ENCODE measurements around the gene SCNM1.
"Not testable (repeated sequence)": the region's sequence is repeated elsewhere in the genome, so short reads cannot be mapped to it uniquely, and the experiment has no call there.

Gene SCNM1

DNA sequence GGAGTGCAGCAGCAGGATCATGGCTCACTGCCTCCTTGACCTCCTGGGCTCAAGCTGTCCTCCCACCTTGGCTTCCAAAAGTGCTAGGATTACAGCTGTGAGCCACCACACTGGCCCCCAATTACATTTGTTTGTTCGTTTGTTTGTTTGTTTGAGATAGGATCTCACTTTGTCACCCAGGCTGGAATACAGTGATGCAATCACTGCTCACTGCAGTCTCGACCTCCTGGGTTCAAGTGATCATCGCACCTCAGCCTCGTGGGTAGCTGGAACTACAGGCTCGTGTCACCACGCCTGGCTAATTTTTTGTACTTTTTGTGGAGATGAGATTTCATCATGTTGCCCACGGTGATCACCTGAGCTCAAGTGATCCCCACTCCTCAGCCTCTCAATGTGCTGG, 26.1 kb downstream of the SCNM1 start:
- DNase-seq (ENCODE audit: insufficient read length, low spot score) (no peak), FAIRE-seq (no peak)

DNA sequence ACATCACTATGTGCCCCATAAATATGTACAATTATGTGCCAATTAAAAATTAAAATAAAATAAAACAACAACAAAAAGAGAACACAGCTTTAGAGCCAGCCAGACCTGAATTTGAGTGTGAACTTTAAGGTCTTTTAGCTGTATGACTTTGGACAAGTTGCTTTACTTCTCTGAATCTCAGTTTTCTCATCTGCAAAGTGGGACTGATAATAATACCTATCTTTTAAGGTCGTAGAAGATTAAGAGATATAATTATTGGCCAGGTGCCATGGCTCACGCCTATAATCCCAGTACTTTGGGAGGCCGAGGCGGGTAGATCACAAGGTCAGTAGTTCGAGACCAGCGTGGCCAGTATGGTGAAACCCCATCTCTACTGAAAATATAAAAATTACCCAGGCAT, 27.4 kb downstream of the SCNM1 start:
- no peak for DNase-seq (ENCODE audit: insufficient read length, low spot score)
- no peak for FAIRE-seq

DNA sequence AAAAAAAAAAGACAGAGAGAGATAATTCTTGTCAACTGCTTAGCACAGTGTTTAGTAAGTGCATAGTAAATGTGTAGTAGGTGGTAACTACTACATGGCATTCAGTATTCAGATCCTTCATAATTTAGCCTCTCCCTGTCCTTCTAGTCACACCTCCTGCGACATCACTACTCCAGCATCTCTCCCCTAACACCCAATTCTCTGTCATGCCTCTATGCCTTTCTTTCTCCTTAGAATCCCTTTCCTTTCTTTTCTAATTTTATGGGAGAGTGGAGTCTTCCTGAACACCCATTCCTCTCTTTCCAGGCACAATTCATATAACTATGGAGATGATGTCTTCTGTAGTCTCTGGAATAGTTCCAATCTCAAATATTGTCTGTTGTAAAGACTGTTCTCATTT, 27.9 kb downstream of the SCNM1 start:
- DNase-seq (ENCODE audit: insufficient read length, low spot score) (no peak), FAIRE-seq (no peak)

DNA sequence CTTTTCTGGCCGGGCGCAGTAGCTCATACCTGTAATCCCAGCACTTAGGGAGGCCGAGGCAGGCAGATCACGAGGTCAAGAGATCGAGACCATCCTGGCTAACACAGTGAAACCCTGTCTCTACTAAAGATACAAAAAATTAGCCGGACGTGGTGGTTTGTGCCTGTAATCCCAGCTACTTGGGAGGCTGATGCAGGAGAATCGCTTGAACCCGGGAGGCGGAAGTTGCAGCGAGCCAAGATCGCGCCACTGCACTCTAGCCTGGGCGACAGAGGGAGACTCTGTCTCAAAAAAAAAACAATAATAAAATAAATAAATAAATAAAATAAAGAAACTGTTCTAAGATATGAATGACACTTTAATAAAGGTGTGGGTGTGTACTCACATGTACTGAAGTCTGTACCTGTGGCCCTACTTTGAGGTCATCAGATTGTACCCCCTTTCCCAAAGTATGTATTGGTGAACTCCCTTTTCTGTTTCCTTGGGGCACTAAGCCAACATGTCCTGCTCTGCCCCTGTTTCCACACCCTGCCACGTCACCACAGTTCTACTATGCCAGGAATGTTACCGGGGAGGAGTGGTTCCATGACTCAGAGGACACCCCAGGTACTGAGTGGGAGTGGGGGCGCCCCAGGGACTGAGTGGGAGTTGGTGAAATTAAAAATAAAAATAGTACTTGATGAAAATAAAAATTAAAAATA, 29.1 kb downstream of the SCNM1 start:
- not testable (repeated sequence) for FAIRE-seq

DNA sequence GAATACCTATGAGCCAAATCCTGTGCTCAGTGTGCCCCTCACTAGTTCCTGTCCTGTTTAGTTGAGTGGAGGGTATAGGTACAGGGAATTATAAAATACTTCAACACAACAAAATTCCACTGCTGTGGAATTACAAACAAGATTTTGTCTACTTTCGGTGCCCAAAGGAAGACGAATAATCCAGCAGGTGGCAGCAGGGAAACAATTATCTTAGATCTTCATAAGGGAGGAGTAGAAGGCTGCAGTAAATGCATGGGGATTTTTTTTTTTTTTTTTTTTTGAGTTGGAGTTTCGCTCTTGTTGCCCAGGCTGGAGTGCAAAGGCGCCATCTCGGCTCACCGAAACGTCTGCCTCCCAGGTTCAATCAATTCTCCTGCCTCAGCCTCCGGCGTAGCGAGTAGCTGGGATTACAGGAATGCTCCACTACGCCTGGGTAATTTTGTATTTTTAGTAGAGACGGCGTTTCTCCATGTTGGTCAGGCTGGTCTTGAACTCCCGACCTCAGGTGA, 30.4 kb downstream of the SCNM1 start:
- DNase-seq (ENCODE audit: insufficient read length, low spot score) (peak; percentile 67), FAIRE-seq (no peak)

More for the DNA sequence above, 29.1 kb downstream of the SCNM1 start:
- DNase-seq (ENCODE audit: insufficient read length, low spot score): peak; percentile 87

DNA sequence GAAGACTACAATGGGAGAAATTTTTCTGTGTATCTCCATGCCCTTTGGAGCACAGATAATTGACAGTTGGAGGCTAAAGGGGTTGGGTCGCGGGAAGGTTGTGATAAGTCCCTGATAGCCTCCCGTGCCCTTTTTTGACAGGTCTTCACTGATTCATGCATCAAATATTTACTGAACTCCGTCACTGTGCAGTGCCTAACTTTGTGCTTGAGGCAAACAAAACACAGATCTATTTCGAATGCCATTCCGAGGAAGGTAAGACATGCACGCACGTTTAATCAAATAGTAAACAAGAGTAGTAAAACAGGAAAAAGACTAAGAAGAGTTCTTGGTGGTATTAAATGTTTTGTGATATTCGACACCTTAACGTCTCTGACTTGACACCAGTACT, 31.9 kb downstream of the SCNM1 start:
- no peak for FAIRE-seq
- DNase-seq (ENCODE audit: insufficient read length, low spot score): no peak

DNA sequence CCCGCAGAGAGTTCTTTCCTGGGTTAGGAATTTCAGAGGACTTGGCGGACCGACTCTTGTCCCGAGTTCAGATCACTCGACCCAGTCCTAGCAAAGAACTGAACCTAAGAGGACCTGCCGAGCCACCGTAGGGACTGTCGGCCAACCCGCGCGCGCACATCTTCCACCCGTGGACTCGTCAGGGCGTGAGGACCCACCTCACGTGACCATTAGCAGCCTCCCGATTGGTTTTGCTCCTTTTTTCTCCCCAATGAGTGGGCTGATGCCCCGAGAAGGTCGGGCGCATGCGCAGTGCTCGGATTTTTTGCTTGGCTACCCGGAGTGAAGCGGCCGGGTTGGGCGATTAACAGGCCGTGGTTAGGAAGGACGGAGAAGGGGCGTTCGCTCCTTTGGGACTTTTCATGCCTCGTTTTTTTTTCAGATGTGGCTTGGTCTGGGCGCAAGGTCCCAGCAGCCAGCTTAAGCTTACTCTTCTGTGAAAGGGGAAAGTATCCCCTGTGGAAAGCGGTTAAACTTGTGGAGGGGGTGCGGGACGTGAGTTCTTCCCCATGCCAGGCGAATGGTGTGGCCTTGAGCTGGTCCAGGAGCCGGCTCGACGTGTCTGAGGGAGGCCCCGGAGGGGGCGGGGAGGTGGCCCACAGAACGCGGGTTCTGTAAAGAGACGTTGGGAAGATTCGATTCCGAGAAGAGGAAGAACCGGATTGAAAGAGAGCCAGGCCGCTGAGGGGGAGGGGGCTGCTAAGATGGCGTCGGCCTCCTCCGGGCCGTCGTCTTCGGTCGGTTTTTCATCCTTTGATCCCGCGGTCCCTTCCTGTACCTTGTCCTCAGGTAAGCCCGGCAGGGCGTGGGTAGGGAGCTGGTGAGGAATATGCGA, 32.5 kb downstream of the SCNM1 start, which contains the start of gene PIP5K1A:
TSS of gene PIP5K1A (plus strand) at position 299 of the 874 bp plus-strand sequence. CDS start at position 744, 445 bp downstream.
- no peak for FAIRE-seq
- DNase-seq (ENCODE audit: insufficient read length, low spot score): peak; percentile 98

DNA sequence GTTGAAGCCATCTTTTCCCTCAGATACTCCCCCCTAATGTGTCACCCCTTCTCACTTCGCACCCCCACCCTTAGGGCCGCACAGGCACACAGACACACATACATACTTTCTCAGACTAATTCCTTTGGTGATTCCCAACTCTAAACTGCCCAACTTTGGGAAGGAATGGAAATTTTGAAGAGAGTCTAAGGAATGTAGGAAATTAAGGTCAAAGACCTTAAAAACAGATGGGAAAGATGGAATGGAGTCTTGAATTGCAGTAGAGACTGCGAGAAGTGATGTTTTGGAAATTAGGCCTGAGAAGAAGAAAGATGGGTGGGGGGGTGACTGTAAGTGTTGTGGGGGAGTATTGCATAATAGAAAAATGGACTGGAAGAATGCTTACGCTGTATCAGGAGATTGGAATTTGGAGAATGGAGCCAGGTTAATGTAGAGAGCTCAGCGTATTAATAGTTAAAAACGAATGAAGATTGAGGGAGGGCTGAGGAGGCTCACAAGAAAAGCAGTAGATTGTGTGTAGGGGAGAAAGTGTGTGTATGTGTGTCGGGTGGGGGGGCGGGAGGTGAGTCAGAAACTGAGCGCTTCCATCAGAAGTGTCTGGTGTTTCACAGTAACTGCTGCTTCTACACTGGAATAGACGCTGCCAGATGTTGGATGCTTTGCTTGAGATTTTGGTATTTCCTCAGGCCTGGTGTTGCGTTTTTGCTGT, 34.1 kb downstream of the SCNM1 start:
- FAIRE-seq (no peak), DNase-seq (ENCODE audit: insufficient read length, low spot score) (peak; percentile 54)

DNA sequence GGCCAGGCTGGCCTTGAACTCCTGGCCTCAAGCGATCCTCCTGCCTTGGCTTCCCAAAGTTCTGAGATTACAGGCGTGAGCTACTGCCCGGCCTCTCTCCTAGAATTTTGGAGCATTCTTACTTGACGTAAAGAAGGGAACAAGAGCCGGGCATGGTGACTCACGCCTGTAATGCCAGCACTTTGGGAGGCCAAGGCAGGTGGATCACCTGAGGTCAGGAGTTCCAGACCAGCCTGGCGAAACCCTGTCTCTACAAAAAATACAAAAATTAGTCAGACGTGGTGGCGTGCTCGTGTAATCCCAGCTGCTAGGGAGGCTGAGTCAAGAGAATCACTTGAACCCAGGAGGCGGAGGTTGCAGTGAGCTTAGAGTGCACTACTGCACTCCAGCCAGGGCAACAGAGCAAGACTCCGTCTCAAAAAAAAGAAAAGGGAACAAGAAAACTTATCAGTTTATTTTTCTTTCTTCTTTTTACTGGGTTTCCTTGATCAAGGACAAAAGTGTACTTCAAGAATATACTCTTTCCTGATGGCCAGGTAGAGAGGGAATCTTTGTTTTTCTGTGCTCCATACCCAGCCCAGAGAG, 39.5 kb downstream of the SCNM1 start:
- not testable (repeated sequence) for DNase-seq (ENCODE audit: insufficient read length, low spot score); FAIRE-seq

DNA sequence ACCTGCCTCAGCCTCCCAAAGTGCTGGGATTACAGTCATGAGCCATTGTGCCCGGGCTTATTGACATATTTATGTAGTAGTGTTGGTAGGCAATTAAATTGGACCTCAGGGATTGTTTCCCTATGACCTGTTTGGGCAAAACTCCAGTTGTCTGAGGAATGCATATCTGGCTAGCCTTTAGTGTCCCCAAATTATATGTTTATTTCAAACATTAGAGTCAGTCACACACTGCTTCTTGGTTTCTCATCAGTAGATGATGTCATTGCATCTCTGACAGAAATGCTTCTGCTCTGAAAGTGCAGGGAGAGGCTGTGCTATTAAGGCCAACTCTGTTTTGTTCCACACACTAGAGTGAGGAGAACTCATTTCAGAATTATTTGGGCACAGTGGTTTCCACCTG, 44.9 kb downstream of the SCNM1 start:
- DNase-seq (ENCODE audit: insufficient read length, low spot score) (no peak), FAIRE-seq (no peak)

DNA sequence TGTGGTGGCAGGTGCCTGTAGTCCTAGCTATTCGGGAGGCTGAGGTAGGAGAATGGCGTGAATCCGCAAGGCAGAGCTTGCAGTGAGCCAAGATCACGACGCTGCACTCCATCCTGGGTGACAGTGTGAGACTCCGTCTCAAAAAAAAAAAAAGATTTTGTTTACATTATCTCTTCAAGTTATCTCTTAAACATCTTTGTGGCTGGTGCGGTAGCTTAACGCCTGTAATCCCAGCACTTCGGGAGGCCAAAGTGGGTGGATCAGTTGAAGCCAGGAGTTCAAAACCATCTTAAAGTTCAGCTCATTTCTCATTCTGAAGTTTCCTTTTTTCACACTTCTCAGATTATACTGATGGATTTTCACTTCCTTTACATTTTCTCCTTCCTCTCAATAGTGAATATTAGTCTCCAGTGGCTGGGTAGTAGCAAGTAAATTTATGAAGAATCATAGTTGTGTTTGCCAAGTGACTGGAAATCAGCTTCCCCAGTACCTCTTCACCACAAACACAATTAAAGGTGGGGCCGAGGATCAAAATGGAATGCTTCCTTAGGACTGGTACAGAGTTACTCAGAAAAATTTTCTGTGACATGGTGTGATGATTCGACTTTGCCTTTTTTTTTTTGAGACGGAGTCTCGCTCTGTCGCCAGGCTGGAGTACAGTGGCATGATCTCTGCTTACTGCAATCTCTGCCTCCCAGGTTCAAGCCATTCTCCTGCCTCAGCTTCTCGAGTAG, 46.2 kb downstream of the SCNM1 start:
- DNase-seq (ENCODE audit: insufficient read length, low spot score) (no peak), FAIRE-seq (no peak)

DNA sequence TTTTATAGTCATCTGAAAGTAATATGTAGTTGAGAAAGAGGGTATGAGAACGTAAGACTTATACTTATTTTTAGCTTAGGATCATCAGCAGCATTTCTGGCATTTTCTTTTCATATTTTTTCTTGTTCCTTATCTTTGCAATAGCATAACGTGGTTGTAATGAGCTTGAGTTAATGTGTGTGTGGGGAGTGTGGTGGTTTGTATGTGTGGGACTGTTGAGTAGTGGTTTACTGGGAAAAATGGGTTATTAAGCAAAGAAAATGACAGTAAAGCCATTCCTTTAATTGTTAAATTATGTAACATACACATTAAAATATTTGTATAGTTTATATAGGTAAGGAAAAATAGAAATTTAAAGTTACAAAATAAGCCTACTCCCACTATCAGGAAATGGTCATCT, 47.6 kb downstream of the SCNM1 start:
- FAIRE-seq (no peak), DNase-seq (ENCODE audit: insufficient read length, low spot score) (no peak)
